CD4-positive, alpha-beta T cell treated with Interleukin-15 for 1 hour (primary cell): ENCODE data around the gene EMILIN2.

ENCODE experiments used
- DNase-seq: peaks from one replicate; pipeline ENCODE4 v3.0.0-alpha.2; 2020

The EMILIN2 gene

DNA sequence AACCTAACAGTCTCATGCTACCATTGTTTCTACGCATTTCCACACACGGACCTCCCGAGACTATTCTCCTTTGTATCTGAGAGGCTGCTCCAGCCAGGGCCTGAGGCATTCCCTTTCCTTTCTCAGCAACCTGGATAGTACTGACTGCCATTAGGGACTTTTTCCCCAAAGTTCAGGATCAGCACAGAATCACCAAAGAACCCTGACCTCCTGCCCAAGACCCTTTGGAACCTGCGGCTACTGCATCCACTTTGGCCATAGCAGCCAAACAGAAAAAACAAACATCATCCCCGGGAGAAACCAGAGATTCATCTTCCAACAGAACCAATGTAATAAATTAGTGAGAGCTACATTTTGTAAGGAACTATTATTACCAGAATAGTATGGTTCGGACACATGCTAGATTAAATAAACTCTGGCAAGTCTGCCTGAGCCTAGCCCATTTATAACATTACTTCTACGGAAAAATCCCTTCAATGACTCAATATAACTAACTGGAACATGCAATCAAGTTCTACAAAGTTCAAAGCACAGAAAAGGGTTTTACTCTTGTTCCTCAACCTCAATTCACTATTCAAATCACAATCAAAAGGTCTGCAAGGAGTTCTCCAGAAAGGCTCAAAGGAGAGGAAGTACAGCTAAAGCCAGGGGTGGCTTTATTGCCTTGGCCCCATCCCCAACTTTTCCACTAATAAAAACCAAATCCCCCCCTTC, 114.3 kb downstream of the EMILIN2 start:
- no peak for DNase-seq

GRCh38 chr18:2961821-2962220, 115.0 kb downstream of the EMILIN2 start:
- no peak for DNase-seq

DNA sequence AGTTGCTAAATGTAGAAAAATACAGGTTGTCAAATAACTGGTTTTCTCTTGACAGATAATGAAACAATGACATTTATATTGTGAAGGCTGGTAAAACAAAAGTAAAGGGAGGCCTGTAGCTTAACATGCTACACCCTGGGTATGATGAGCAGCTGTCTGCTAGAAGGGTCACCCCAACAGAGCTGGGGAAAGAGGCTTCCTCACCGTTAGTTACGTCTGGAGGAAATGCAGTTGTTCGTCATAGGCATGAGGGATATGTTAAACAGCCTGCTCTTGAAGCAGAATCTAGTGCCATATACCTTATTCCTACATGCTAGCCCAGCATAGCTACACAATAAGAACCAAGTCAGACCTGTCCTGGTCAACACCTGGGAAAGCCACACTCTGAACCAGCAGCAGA, 116.2 kb downstream of the EMILIN2 start:
- DNase-seq = peak; percentile 71

DNA sequence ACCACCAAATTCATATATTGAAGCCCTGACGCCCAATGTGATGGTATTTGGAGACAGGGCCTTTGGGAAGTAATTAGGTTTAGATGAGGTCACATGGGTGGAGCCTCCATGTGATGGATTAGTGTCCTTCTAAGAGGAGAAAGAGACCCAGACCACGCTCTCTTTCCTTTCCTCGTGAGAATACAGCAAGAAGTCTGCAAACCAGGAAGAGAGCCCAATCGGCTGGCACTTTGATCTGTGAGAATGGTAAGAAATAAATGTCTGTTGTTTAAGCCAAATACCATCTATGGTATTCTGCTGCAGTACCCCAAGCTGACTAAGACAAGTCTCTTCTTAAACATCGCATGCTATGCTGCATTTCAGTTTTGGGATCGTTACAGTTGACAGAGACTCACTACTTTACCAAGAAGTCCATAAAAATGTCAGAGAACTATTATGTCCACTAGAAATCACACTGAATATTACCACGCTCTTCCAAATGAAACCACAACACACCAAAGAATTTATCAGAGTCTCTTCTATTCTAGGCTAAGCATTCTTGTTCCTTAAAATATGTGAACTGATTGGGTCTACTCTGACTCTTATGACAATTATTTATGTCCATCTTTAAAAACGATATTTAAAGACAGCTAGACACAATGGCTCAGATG, 117.7 kb downstream of the EMILIN2 start:
- DNase-seq = no peak
